HepG2 (cell line): ENCODE results near the gene FEM1B. TPM values are rescaled to one million over a fixed set of nuclear protein-coding genes. Genes with fewer than 3 reads are reported as not detected.

Experiments
- ATAD3A ChIP-seq: sonication (generic); formaldehyde crosslinking; IDR thresholded peaks from 2 replicates; pipeline ENCODE4 v1.4.0; 2020; ENCODE audit warnings: missing genetic modification reagents
- NFAT5 ChIP-seq: sonication (generic); formaldehyde crosslinking; IDR thresholded peaks from 2 replicates; pipeline ENCODE4 v1.4.0; 2020; ENCODE audit warnings: missing genetic modification reagents
- STAT5B ChIP-seq: sonication (generic); formaldehyde crosslinking; IDR thresholded peaks from 2 replicates; pipeline ENCODE4 v1.4.0; 2020; ENCODE audit warnings: missing genetic modification reagents
- TIGD3 ChIP-seq: sonication (generic); formaldehyde crosslinking; IDR thresholded peaks from 2 replicates; pipeline ENCODE4 v1.5.1; 2020; ENCODE audit warnings: mild to moderate bottlenecking, missing genetic modification reagents, borderline replicate concordance
- ZBTB4 ChIP-seq: sonication (generic); formaldehyde crosslinking; IDR thresholded peaks from 2 replicates; pipeline ENCODE4 v1.4.0; 2020; ENCODE audit warnings: missing genetic modification reagents, mild to moderate bottlenecking, borderline replicate concordance
- ZKSCAN8 ChIP-seq: IDR thresholded peaks from 2 replicates; pipeline ENCODE4 v1.6.1; 2016; ENCODE audit warnings: borderline replicate concordance, missing genetic modification reagents, missing compliant biosample characterization
- ZNF34 ChIP-seq: sonication (generic); formaldehyde crosslinking; IDR thresholded peaks from 2 replicates; pipeline ENCODE4 v1.4.0; 2020; ENCODE audit warnings: mild to moderate bottlenecking, missing genetic modification reagents, borderline replicate concordance
- ZNF432 ChIP-seq: sonication (generic); formaldehyde crosslinking; IDR thresholded peaks from 2 replicates; pipeline ENCODE4 v1.5.0; 2020; ENCODE audit warnings: missing genetic modification reagents, mild to moderate bottlenecking, borderline replicate concordance
- ZNF441 ChIP-seq: sonication (generic); formaldehyde crosslinking; IDR thresholded peaks from 2 replicates; pipeline ENCODE4 v1.7.0; 2021; ENCODE audit warnings: missing genetic modification reagents, borderline replicate concordance
- ZNF513 ChIP-seq: sonication (generic); formaldehyde crosslinking; conservative IDR thresholded peaks from 2 replicates; pipeline ENCODE4 v1.5.0; 2020; ENCODE audit warnings: missing genetic modification reagents
- ZNF558 ChIP-seq: sonication (generic); formaldehyde crosslinking; IDR thresholded peaks from 2 replicates; pipeline ENCODE4 v1.9.0; 2022; ENCODE audit warnings: mild to moderate bottlenecking, missing genetic modification reagents, borderline replicate concordance
- ZNF652 ChIP-seq: IDR thresholded peaks from 2 replicates; pipeline ENCODE4 v1.6.1; 2016; ENCODE audit warnings: low read depth, borderline replicate concordance
- ZNF678 ChIP-seq: sonication (generic); formaldehyde crosslinking; IDR thresholded peaks from 2 replicates; pipeline ENCODE4 v1.4.0; 2020; ENCODE audit warnings: mild to moderate bottlenecking, missing genetic modification reagents
- ZNF800 ChIP-seq: sonication (generic); formaldehyde crosslinking; IDR thresholded peaks from 2 replicates; pipeline ENCODE4 v1.4.0; 2020; ENCODE audit warnings: missing genetic modification reagents
- polyA plus RNA-seq, 8 experiments: library from polyadenylated mRNA; depleted of rRNA in 3 of 8; stranded (reverse) in 7 of 8; unstranded in 1 of 8; fragments of >200 nt; fragmentation: Illumina TruSeq in 4 of 8; extraction: Trizol in 4 of 8; gene quantifications; 2 replicates each; pipeline versions ENCODE4 v1.2.1 to v1.2.3, GENCODE V29; 2011 to 2016; ENCODE audit warnings: low read depth in 4 of 8, missing spikeins in 1 of 8, mixed read lengths in 1 of 8; ENCODE audit not compliant: insufficient read depth in 1 of 8
- total RNA-seq, 5 experiments: library from RNA; depleted of rRNA; stranded (reverse); fragments of >200 nt; fragmentation: Illumina TruSeq; extraction: Trizol; gene quantifications; 2 replicates each; pipeline ENCODE4 v1.2.3, GENCODE V29; 2016; ENCODE audit warnings: low read depth in 1 of 5

Gene FEM1B
- total and polyA plus RNA-seq, 2 of the 13 experiments (the other 11 are each of a cell fraction or from before 2014, with no cell fraction given): 38.1 to 40.0 TPM

- TF ChIP-seq TIGD3: peak; percentile 92
- TF ChIP-seq ZNF678 (CRISPR knock-in tag): no peak
- TF ChIP-seq ZNF652 (CRISPR knock-in tag): no peak
- TF ChIP-seq STAT5B (CRISPR knock-in tag): no peak
- no peak for TF ChIP-seq ZNF513
- peak; percentile 89; the same call in 1 of the 2 replicates for TF ChIP-seq ZNF34 (CRISPR knock-in tag)
- no peak for TF ChIP-seq ZNF432 (CRISPR knock-in tag)
- TF ChIP-seq ZKSCAN8 (CRISPR knock-in tag): 0 out of 2 replicates have a peak, but pooled peaks have one; percentile 32
- TF ChIP-seq ZNF558 (CRISPR knock-in tag): peak; percentile 85; the same call in 1 of the 2 replicates
- peak; percentile 77; the same call in 1 of the 2 replicates for TF ChIP-seq NFAT5 (CRISPR knock-in tag)
- peak; percentile 76 for TF ChIP-seq ZNF441 (CRISPR knock-in tag)
- no peak; the same call in 1 of the 2 replicates for TF ChIP-seq ATAD3A (CRISPR knock-in tag)
- TF ChIP-seq ZNF800 (CRISPR knock-in tag): peak; percentile 70; the same call in 1 of the 2 replicates
- no peak for TF ChIP-seq ZBTB4 (CRISPR knock-in tag)
Observed at GRCh38 chr15:68277603-68278344, at the start of gene FEM1B (continued).
